Activated CD4-positive, alpha-beta T cell treated with anti-CD3 and anti-CD28 coated beads for 48 hours (primary cell): ENCODE results near the gene EPB42.
"Not testable (repeated sequence)": the region's sequence is repeated elsewhere in the genome, so short reads cannot be mapped to it uniquely, and the experiment has no call there.

ENCODE experiments used
- DNase-seq: peaks from one replicate; pipeline ENCODE4 v3.0.0-alpha.2; 2020

Gene EPB42

GRCh38 chr15:43239732-43240491, 19.1 kb upstream of the EPB42 start:
- DNase-seq, result no peak

- DNase-seq, result no peak
Measured at GRCh38 chr15:43238671-43239131, 17.9 kb upstream of the EPB42 start.

DNA sequence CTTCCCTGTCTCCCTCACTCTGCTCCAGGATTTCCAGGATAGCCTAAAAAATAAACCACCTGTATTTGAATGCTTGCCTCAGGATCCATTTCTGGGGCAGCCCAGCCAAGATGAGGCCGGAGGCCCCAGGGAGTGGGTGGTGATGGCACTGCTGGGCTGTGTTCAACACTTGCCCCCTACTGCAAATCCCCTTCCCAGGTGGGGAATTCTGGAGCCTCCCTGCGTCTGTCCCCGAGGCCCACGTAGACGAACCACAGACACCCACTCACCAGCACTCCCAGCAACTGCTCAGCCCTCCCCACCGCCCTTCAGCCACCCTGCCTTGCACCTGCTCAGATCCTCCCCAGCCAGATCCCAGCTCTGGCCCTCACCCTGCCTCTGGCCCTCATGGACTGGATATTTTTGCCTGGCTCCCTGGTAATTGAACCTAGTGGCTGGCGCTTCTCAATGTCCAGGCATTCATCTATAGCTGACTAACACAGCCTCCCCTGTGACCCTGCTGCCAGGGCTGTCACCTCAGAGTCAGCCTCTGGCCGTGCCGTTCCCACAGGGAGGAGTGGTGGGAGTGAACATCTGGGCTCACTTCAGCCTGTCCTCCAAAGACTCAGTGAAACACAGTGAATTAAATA, 17.1 kb upstream of the EPB42 start:
- DNase-seq, result no peak

DNA sequence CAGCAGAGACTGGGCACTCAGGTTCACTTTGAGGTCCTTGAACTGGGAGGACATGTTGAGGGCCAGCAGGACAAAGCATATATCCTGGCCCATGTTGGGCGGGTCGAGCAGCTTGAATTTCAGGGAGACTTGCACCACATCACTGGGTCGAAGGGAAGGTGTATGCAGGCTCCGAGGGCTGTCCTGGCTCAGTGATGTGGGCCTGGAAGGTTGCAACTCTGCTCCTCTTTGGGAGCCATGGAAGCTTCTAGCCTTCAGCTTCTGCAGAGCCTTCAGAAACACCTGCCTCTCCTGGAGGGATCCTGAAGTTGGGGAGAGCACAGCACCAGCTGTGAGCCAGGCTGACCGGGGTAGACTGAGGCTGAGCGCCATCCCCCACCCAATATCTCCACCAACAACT, 14.7 kb upstream of the EPB42 start:
- no peak for DNase-seq

GRCh38 chr15:43232289-43232874, 11.6 kb upstream of the EPB42 start:
- no peak for DNase-seq

- no peak for DNase-seq
Measured at GRCh38 chr15:43230640-43231115, 9.9 kb upstream of the EPB42 start.

GRCh38 chr15:43229977-43230376, 9.2 kb upstream of the EPB42 start:
- DNase-seq, result no peak

DNA sequence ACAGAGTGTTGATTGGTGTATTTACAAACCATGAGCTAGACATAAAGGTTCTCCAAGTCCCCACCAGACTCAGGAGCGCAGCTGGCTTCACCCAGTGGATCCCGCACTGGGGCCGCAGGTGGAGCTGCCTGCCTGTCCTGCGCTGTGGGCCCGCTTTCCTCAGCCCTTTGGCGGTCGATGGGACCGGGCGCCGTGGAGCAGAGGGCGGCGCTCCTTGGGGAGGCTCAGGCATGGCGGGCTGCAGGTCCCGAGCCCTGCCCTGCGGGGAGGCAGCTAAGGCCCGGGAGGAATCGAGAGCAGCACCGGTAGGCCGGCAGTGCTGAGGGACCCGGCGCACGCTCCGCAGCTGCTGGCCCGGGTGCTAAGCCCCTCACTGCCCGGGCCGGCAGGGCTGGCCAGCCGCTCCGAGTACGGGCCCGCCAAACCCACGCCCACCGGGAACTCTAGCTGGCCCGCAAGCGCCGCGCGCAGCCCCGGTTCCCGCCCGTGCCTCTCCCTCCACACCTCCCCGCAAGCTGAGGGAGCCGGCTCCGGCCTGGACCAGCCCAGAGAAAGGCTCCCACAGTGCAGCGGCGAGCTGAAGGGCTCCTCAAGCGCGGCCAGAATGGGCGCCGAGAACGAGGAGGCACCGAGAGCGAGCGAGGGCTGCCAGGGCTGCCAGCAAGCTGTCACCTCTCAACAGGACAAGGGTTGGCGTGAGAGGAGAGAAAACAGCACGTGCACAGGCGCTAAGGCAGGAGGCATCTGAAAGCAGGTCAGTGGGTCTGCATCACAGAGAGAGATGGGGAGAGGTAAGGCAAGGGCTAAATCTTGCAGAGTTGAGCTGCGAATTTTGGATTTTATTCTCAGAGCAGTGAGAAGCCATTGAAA, 5.9 kb upstream of the EPB42 start:
- no peak for DNase-seq

- DNase-seq, result not testable (repeated sequence)
Measured at GRCh38 chr15:43225950-43226255, 5.1 kb upstream of the EPB42 start.

- peak; percentile 57 for DNase-seq
Measured at GRCh38 chr15:43225201-43225949, 4.6 kb upstream of the EPB42 start.

DNA sequence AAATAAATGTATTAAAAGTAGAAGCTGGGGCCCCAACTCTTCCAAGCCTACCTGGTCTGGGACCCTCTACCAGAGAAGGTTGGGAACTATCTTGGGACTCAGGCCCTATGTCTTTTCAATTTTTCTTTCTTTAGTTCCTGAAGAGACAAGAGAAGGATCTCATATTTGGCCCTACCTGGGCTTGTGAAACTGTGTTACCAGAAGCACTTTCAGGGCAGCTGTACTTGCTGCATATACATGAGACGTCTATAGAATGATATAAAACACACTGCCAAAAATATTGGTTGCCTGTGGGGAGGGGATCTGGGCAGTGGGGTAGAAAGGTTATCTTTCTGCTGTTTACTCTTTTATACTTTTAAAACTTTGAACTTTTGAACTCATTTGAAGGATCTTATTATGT, 604 bp upstream of the EPB42 start:
- no peak for DNase-seq

DNA sequence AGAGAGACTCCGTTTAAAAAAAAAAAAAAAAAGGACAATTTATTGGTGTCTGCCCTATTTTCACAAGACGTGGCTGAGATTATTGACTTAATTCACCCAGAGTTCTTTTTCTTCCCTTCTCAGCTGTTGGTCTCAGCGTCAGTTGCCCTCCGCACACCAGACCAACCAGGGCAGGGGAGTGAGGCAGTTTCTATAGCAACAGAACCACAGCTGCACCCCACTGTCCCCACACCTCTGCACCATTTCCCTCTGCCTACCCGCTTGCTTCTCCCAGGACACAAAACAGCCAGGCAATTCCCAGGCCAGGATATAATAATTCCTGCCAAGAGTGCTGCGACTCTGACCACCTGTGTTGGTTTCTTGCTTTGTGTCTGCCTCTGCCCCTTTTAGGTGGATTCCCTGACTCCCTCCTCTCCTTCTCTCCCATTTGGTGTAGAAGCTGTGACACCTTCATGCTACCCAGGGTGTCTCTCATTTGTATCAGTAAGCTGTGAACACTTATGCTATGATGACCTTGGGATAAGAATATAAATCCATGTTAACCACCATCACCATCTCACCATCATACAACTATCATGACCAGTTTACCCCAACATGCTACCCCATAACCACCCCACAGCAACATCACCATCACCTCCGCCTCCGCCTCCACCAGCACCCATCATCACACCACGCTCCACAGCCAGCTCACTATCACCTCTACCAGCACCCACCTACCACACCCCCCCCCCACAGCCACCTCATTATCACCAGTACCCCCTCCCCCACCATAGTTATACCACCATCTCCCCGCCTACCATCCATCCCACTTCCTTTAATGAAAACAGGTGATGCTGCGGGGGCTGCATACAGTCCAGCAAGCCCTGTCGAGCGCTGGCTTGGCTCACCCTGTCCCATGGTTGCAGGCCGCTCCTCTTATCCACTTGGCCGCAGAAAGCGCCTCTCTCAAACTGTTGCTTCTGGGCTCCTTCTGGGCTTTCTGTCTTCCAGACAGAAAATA, 589 bp downstream of the EPB42 start:
- DNase-seq, result no peak

DNA sequence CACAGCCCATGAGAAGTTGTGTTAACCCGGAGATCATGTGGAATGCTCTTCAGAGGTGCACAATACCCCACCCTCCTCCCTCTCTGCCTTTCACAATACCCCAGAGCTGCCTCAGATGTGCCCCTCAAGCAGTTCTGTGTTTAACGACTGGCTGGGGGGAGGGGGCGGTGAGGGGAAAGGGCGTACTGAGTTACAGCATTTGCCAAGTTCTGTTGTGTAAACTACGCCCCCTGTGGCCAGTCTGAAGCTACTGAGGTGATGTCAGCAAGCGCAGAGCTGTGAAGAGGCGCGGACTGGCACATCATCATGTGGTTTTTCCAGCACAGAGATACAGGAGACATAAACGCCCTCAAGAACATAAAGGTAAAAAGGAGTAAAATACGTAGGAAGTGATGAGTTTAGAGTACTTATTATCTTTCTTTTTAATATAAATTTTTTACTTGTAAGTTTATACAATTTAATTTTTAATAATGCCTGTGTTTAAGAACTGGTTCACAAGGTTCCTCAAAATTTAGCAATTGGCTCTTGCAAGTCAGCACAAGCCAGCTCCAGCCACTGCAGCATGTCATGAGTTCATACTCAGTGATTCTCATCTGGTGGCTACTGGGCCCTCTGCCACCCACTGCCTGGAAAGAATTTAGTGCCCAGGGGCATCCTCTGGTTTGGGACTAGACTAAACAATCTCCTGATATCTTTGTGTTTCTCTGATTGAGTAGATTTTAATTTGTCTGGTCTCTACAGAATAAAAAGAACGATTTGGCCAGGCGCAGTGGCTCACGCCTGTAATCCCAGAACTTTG, 1.7 kb downstream of the EPB42 start:
- peak; percentile 30 for DNase-seq

- DNase-seq, result no peak
Measured at GRCh38 chr15:43215961-43216360, 4.9 kb downstream of the EPB42 start.

- DNase-seq, result no peak
Measured at GRCh38 chr15:43214592-43215295, 6.1 kb downstream of the EPB42 start.

DNA sequence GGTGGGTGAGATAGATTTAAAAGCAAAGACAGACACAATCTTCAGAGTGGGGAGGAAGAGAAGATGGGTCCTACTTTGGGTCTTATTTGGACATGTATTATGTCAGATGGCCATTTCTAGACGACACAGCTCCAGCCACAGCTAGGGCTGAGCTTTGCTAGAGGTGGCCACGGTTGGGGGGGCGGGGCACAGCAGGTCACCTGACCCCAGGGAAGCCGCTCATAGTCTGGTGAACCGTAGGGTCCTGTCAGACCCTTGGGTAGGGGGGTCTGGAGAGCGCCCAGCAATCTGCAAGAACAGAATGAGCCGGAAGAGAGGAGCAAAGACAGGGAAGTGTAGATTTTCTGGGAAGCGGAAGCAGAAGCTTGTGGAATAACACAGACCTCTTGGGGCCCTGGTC, 6.6 kb downstream of the EPB42 start:
- no peak for DNase-seq

DNA sequence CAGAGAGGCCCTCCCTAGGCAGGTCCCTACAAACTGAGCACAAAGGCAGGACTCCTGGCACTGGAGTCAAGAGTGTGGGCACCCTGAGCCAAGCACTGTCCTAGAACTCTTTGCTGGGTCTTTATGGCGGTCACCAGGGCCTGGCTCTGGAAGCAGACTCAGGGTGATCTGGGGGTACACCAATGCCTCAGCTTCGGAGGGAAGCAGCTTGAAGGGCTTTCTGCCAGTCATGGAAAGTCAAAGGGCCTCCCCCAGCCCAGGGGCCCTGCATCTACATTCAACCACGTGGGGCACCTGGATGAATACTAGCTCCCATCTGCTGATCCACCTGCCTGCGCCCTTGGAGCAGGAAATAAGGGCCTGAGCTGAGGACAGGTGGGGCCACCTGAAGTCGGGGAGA, 7.4 kb downstream of the EPB42 start:
- DNase-seq, result no peak

- no peak for DNase-seq
Measured at GRCh38 chr15:43212951-43213350, 7.9 kb downstream of the EPB42 start.

DNA sequence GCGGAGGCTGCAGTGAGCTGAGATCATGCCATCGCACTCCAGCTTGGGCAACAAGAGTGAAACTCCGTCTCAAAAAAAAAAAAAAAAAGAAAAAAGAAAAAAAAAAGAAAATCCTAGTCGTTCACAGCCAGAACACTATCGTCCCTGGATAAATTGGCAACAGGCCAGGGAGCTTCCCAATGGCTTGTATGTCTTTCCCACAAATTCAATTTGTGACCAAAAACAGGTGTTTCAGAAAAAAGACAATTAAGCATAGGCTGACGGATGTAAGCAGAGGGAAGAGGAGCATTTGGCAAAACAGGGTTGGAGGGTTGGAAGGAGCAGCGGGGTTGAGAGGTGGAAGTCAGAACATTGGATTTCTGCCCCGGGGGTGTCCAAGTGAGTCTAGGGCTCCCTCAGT, 8.5 kb downstream of the EPB42 start:
- no peak for DNase-seq
